Measurements from ENCODE around the gene BGLAP.

GRCh38 chr1:156193208-156193487 lies 48.8 kb upstream of the BGLAP start:
- TF ChIP-seq CTCF (IDR thresholded peaks at IDR 0.05): no peak
- no peak for TF ChIP-seq POLR2A (IDR thresholded peaks at IDR 0.05)

Data from body of pancreas (tissue), 4 donors.